ENCODE results near the gene TMEM158.

The TMEM158 gene

GRCh38 chr3:45239254-45239653 is 13.2 kb upstream of the TMEM158 start:
- TF ChIP-seq CREB1 (IDR thresholded peaks at IDR 0.05; ENCODE audit: low read depth) (no peak), RAD21 (IDR thresholded peaks at IDR 0.05; ENCODE audit: low read depth) (no peak), USF1 (IDR thresholded peaks at IDR 0.05) (no peak), TAF1 (IDR thresholded peaks at IDR 0.05; ENCODE audit: low read depth) (no peak), TCF12 (IDR thresholded peaks at IDR 0.05; ENCODE audit: low read depth) (no peak), NFIC (IDR thresholded peaks at IDR 0.05) (no peak), YY1 (IDR thresholded peaks at IDR 0.05; ENCODE audit: low read depth) (no peak), TEAD4 (IDR thresholded peaks at IDR 0.05) (no peak), REST (IDR thresholded peaks at IDR 0.05; ENCODE audit: low read depth) (no peak), EP300 (IDR thresholded peaks at IDR 0.05; ENCODE audit: borderline replicate concordance) (no peak), EGR1 (IDR thresholded peaks at IDR 0.05) (no peak)

- TF ChIP-seq CEBPB (IDR thresholded peaks at IDR 0.05) (no peak), ZBTB7A (IDR thresholded peaks at IDR 0.05; ENCODE audit: low read depth) (no peak), USF1 (IDR thresholded peaks at IDR 0.05) (peak; percentile 85), CREB1 (IDR thresholded peaks at IDR 0.05; ENCODE audit: low read depth) (no peak), TAF1 (IDR thresholded peaks at IDR 0.05; ENCODE audit: low read depth) (no peak), EP300 (IDR thresholded peaks at IDR 0.05; ENCODE audit: borderline replicate concordance) (no peak), REST (IDR thresholded peaks at IDR 0.05; ENCODE audit: low read depth) (no peak), FOXM1 (IDR thresholded peaks at IDR 0.05; ENCODE audit: borderline replicate concordance, low read depth) (no peak), EGR1 (IDR thresholded peaks at IDR 0.05) (no peak)
Measured at GRCh38 chr3:45236964-45237363, 10.9 kb upstream of the TMEM158 start.

GRCh38 chr3:45235409-45235808 is 9.3 kb upstream of the TMEM158 start:
- TF ChIP-seq YY1 (IDR thresholded peaks at IDR 0.05; ENCODE audit: low read depth): no peak
- TF ChIP-seq TEAD4 (IDR thresholded peaks at IDR 0.05): no peak
- no peak for TF ChIP-seq RAD21 (IDR thresholded peaks at IDR 0.05; ENCODE audit: low read depth)
- no peak for TF ChIP-seq CREB1 (IDR thresholded peaks at IDR 0.05; ENCODE audit: low read depth)
- TF ChIP-seq MAX (IDR thresholded peaks at IDR 0.05): no peak
- no peak for TF ChIP-seq EGR1 (IDR thresholded peaks at IDR 0.05)
- no peak for TF ChIP-seq USF1 (IDR thresholded peaks at IDR 0.05)
- no peak for TF ChIP-seq TAF1 (IDR thresholded peaks at IDR 0.05; ENCODE audit: low read depth)

- TF ChIP-seq USF1 (IDR thresholded peaks at IDR 0.05) (no peak), YY1 (IDR thresholded peaks at IDR 0.05; ENCODE audit: low read depth) (no peak), EP300 (IDR thresholded peaks at IDR 0.05; ENCODE audit: borderline replicate concordance) (no peak), ZBTB7A (IDR thresholded peaks at IDR 0.05; ENCODE audit: low read depth) (no peak), CREB1 (IDR thresholded peaks at IDR 0.05; ENCODE audit: low read depth) (no peak), MAX (IDR thresholded peaks at IDR 0.05) (no peak), TAF1 (IDR thresholded peaks at IDR 0.05; ENCODE audit: low read depth) (no peak), TEAD4 (IDR thresholded peaks at IDR 0.05) (no peak), NFIC (IDR thresholded peaks at IDR 0.05) (no peak), CEBPB (IDR thresholded peaks at IDR 0.05) (no peak), FOXM1 (IDR thresholded peaks at IDR 0.05; ENCODE audit: borderline replicate concordance, low read depth) (no peak), EGR1 (IDR thresholded peaks at IDR 0.05) (no peak), RAD21 (IDR thresholded peaks at IDR 0.05; ENCODE audit: low read depth) (no peak)
Measured at GRCh38 chr3:45234250-45234649, 8.2 kb upstream of the TMEM158 start.

GRCh38 chr3:45232521-45232920 is 6.4 kb upstream of the TMEM158 start:
- TF ChIP-seq REST (IDR thresholded peaks at IDR 0.05; ENCODE audit: low read depth) (no peak), TEAD4 (IDR thresholded peaks at IDR 0.05) (no peak), USF1 (IDR thresholded peaks at IDR 0.05) (no peak), RAD21 (IDR thresholded peaks at IDR 0.05; ENCODE audit: low read depth) (no peak), FOXM1 (IDR thresholded peaks at IDR 0.05; ENCODE audit: borderline replicate concordance, low read depth) (no peak), EP300 (IDR thresholded peaks at IDR 0.05; ENCODE audit: borderline replicate concordance) (no peak), EGR1 (IDR thresholded peaks at IDR 0.05) (no peak), MAX (IDR thresholded peaks at IDR 0.05) (no peak), NFIC (IDR thresholded peaks at IDR 0.05) (no peak), CEBPB (IDR thresholded peaks at IDR 0.05) (no peak), ZBTB7A (IDR thresholded peaks at IDR 0.05; ENCODE audit: low read depth) (no peak), CREB1 (IDR thresholded peaks at IDR 0.05; ENCODE audit: low read depth) (no peak), TCF12 (IDR thresholded peaks at IDR 0.05; ENCODE audit: low read depth) (no peak), TAF1 (IDR thresholded peaks at IDR 0.05; ENCODE audit: low read depth) (no peak), YY1 (IDR thresholded peaks at IDR 0.05; ENCODE audit: low read depth) (no peak)
